Germinal center (tissue), 1 donor: ENCODE measurements around the gene ZNF235.
"Not testable (repeated sequence)": the region's sequence is repeated elsewhere in the genome, so short reads cannot be mapped to it uniquely, and the experiment has no call there.

ENCODE experiments used
- DNase-seq: peaks from one replicate; pipeline ENCODE4 v3.0.0; 2012; ENCODE audit warnings: mixed read lengths, low spot score

ZNF235 gene

DNA sequence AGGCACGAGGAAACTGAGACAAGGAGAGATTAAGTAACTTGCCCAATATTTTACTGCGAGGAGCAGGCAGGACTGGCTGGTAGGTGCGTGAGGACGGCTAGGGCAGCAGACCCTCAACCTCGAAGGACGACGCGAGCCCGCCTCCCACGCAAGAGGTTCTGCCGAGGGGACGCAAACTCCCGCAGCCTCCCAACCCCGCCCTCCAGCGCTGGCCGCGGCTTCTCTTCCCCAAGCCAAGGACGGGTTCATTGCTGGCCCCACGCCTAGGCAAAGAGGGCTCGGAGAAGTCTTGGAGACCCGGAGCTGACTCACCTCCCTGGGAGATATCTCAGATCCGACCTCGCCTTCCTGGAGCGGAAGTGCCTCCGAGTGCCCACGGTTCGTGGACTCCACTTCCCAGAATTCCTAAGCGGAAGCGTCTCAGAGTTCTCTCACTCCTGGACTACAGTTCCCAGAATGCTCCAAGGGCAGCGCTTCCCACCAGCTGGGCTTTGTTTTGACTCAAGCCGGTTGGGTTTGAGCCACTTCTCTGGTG, at the start of gene ZNF235:
ZNF235 (minus strand) TSS at position 367 of the 535 bp plus-strand sequence. CDS start 1,621 bp downstream, outside the sequence.
- peak; percentile 82 for DNase-seq

DNA sequence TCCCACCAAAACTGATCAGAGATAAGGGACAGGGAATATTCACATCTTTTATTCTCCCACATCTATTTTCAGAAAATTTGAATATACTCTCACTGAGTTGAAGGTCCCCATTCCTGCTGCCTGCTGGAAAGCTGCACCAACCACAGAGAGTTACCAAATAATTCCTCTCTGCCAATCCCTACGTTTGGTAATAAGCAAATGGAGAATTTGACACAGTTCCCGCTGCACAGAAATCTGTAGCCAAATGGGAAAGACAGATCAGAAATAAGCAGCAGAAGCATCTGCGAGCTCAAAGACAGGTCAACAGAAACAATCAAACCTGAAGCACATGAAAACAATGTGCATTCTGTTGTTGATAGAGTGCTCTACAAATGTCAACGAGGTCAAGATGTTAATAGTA, 41.7 kb upstream of the ZNF235 start:
- no peak for DNase-seq

- no peak for DNase-seq
Measured at GRCh38 chr19:44345959-44346358, 41.1 kb upstream of the ZNF235 start.

DNA sequence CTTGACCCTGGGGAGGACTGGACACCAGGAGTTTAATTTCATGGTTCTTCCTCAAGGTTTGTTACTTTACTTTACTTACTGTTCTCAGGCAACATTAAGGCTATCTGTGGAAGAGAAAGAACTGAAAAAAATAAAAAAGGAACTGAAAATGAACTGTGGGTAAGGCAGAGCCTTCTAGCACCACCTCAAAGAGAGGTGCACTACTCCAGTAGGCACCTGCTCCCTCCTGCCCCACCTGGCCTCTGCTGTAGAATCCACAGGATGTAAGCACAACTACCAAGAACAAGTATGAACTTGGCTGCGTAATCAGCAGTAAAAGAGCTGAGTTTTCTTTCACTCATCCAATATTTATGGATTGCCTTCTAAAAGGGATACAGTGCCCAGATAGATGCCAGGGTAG, 39.4 kb upstream of the ZNF235 start:
- DNase-seq, result peak; percentile 19

GRCh38 chr19:44341794-44342193, 37.0 kb upstream of the ZNF235 start:
- DNase-seq, result no peak

DNA sequence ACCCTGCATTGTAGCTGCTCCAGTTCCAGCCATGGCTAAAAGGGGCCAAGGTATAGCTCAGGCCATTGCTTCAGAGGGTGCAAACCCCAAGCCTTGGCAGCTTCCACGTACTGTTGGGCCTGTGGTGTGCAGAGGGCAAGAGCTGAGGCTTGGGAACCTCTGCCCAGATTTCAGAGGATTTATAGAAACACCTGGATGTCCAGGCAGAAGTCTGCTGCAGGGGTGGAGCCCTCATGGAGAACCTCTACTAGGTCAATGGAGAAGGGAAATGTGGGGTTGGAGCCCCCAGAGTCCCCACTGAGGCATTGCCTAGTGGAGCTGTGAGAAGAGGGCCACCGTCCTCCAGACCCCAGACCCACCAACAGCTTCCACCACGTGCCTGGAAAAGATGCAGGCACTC, 29.8 kb upstream of the ZNF235 start:
- not testable (repeated sequence) for DNase-seq

- no peak for DNase-seq
Measured at GRCh38 chr19:44332145-44332544, 27.3 kb upstream of the ZNF235 start.

DNA sequence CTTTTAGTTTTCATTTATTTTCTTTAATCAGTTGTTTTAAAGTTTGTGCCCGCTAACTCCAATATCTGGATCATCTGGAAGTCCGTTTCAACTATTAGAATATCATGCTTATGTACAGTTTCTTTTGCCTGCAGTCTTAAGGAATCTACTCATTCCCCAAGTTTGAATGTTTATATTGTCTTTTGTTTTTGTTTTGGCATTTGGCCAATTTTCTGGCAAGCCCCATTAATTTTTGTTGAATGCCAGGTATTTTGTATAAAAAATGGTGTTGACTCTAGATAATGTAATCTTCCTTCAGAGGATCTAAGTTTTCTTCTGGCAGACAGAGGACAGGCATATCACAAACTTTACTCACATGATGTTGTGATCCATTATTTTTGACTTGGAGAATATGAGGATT, 11.1 kb upstream of the ZNF235 start:
- DNase-seq, result no peak

DNA sequence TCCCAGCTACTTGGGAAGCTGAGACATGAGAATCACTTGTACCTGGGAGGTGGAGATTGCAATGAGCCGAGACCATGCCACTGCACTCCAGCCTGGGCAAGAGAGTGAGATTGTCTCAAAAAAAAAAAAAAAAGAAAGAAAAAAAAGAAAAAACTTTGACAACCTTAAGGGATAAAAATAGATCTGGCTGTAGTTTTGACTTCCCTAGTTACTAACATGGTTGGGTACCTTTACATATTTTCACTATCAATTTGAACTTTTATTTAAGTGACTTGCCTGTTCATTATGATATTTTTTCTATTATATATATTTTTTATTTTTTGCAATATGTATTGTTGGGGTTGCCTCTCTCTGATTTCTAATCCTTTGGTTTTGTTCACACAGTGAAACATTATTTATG, 8.4 kb upstream of the ZNF235 start:
- no peak for DNase-seq

DNA sequence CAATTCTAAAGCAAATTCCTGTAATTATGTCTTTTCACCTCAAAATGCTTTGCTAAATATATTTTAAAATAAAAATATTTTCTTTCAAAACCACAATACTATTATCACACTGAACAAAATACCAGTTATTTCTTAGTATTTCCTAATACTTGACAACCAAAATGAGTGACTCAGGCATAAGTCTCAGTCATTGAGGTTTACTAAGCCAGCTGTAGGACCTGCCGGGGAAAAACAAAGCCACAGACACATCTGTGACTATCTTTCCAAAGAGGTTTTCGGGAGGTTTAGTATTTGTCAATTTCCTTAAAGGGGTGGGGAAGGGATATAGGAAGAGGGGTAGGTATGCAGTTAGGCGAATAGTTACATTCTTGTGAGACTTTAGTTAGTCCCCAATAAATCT, 3.2 kb upstream of the ZNF235 start:
- no peak for DNase-seq

DNA sequence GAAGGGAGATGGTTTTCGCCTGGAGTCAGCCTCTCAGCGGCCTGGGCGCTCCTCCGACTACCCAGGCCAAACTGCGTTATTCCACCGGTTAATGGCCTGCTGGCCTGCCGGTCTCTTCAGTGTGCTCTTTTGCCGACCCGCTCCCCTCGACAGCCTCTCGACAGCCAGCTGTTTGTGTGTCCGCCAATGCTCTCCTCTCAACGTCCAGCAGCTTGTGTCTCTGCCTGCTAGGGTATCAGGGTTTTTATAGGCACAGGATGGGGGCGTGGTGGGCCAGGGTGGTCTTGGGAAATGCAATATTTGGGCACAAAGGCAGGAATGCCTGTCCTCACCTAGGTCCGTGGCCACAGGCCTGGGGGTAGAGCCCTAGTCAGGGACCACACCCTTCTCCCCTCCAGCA, 1.5 kb upstream of the ZNF235 start:
- no peak for DNase-seq

DNA sequence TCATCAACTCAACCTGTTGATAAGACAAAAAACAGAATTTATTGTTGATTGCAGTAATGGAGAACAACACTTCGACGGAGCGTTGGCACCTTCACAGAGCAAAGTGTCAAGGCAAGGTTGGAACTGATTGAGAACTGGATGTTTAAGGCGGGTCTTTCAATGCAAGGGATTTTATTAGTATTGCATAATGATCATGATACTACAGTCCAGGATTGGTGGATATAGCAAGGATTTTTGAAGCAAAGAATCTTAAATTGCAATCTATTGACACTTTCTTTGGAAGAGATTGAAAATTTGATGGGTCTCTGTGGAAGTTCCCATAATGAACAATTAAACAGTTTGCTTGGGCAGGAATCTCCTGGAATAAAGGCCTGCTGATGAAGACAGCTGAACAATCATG, 632 bp upstream of the ZNF235 start:
- no peak for DNase-seq

DNA sequence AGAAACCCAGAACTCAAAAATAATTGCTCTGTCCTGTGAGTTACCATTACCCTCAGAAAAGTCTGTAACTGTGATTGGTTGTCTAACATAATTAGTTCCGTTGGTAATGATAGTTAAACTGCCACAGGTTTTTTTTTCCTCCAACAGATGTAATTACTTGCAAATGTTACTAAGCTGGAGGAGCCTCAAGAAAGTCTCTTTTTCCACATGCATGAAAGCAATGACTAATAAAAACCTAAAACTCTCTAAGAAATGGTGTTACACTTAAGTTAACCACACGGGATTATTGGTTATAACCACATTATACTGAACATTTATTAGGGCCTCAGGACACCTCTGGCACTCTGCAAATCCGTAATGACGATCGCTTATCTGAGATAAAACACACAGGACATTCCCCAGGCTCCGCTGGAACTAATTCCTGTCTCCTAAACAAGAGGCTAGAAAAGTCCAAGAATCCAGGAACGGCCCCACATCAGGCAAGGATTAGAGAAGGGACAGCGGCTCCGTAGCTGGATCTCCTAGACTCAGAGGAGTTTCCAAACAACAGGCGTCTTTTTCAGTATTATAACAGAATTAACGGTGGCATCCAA, 753 bp downstream of the ZNF235 start:
- peak; percentile 7 for DNase-seq

DNA sequence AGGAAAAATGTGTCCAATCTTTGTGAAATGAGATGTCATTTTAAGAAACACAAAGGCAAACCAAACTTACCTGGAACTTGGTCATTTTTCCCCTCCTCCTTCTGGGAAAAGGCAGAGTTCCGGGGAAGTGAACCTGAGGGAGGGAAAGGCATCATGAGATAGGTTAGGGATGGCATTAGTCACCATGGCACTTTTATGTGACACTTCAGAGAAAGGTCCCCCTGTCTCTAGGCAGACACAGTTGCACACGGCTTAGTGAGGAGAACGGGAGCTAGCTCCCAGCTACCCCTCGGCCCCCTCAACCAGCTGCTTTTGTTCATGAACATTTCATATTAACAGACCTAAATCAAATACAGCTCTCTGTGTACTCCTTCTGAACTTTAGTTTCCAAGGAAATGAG, 1.5 kb downstream of the ZNF235 start:
- no peak for DNase-seq

- DNase-seq, result no peak
Measured at GRCh38 chr19:44284968-44285367, 19.9 kb downstream of the ZNF235 start.

DNA sequence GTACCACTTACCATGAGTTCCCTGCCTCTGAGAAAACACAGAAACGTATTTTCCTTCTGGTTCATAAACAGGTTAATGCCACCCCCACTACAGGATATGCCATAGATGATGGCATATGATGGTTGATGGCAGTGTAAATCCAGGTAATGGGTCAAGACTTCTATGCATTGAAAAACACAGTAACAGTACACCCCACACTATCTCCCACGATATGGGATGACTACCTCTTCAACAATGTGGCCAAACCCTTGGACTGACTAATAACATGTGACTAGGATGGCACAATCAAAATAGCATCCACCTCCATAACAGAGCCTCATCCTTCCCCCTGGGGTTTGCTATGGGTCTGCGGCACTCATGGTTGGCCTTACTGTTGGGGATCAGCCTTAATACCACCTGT, 22.0 kb downstream of the ZNF235 start:
- no peak for DNase-seq

GRCh38 chr19:44280916-44281315, 23.9 kb downstream of the ZNF235 start:
- DNase-seq, result no peak

- no peak for DNase-seq
Measured at GRCh38 chr19:44278181-44278690, 26.6 kb downstream of the ZNF235 start.

GRCh38 chr19:44277331-44277730, 27.5 kb downstream of the ZNF235 start:
- DNase-seq, result no peak

GRCh38 chr19:44260695-44261446, 44.0 kb downstream of the ZNF235 start:
- no peak for DNase-seq

DNA sequence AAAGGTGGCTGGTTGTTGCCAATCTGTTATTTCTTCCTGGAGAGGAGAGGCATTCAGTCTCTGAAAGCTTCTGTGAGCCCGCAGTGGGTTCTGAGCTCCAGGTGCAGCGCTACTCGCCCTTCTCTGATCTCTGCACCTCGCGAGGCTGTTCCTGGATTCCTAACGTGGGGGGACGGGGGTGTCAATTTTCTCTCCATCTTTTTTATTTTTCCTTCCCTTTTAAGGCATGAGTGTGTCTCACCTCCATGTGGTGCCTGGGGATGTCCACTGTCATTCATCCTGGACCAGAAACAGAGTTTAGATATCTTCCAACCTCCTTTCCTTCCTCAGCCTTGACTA, 44.5 kb downstream of the ZNF235 start:
- DNase-seq, result peak; percentile 6

GRCh38 chr19:44258835-44259413, 45.9 kb downstream of the ZNF235 start:
- DNase-seq, result no peak

GRCh38 chr19:44258136-44258535, 46.7 kb downstream of the ZNF235 start:
- no peak for DNase-seq
